Dedifferentiated amniotic fluid mesenchymal stem cell (primary cell): Measurements from ENCODE around the gene UBE2O.

Experiments
- DNase-seq: peaks from one replicate; pipeline ENCODE4 v3.0.0-alpha.2; 2016; ENCODE audit errors: extremely low spot score

Gene UBE2O

DNA sequence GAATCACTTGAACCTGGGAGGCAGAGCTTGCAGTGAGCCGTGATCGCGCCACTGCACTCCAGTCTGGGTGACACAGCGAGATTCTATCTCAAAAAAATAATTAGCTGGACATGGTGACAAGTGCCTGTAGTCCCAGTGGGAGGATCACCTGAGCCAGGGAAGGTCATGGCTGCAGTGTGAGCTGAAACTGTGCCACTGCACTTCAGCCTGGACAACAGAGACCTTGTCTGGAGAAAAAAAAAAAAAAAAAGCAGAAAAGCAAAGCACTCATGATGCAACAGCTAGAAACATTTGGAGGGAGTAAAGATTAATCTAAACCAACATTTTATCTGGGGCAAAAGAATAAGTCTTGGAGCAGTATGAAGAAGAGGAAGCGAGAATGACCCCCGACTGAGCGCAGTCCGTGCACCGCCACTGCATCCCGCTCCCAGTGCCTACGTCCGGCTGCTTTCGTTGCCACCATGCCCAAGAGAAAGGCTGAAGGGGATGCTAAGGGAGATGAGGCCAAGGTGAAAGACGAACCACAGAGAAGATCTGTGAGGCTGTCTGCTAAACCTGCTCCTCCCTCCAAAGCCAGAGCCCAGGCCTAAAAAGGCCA is 107.5 kb downstream of the UBE2O start:
- peak; percentile 80 for DNase-seq

DNA sequence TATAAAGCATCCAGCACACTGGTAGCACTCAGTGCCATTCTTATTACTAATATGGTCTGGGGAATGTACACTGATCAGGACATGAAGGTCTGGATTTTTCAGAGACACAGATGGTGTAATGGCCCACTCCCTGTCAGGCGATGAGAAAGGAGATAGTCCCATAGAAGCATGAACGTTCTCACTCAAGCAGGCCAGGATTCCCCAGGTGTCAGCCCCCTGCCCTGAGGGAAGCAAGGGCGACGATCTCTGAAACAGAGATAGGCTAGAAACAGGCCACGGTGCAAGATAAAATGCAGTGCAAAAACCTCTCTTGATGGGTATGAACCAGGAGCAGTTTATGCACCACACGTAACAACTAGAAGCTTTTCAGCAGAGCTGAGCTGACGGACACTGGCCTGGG is 109.8 kb downstream of the UBE2O start:
- no peak for DNase-seq

DNA sequence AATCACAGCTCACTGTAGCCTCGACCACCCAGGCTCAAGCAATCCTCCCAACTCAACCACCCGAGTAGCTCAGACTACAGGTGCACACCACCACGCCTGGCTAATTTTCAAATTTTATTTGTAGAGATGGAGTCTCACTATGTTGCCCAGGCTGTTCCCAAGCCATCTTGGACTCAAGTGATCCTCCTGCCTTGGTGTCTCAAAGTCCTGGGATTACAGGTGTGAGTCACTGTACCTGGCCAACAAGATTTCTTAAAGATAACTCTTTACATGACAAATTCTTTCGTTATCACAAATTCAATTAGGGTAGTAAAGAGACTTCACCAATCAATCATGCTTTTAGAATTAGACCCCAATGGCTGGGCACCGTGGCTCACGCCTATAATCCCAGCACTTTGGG is 111.7 kb downstream of the UBE2O start:
- DNase-seq = no peak
